ENCODE results near the gene PCBP1.
"Not testable (repeated sequence)": the region's sequence is repeated elsewhere in the genome, so short reads cannot be mapped to it uniquely, and the experiment has no call there.

The PCBP1 gene

GRCh38 chr2:70101174-70101573 lies 13.9 kb downstream of the PCBP1 start:
- DNase-seq, result no peak

- DNase-seq, result not testable (repeated sequence)
Observed at GRCh38 chr2:70101686-70102085, 14.4 kb downstream of the PCBP1 start.

GRCh38 chr2:70102323-70102905 lies 15.1 kb downstream of the PCBP1 start:
- not testable (repeated sequence) for DNase-seq

- DNase-seq, result no peak
Observed at GRCh38 chr2:70103531-70104061, 16.3 kb downstream of the PCBP1 start.

GRCh38 chr2:70104231-70105111 lies 17.2 kb downstream of the PCBP1 start:
- DNase-seq, result peak; percentile 69

- DNase-seq, result not testable (repeated sequence)
Observed at GRCh38 chr2:70106138-70106537, 18.9 kb downstream of the PCBP1 start.

- DNase-seq, result not testable (repeated sequence)
Observed at GRCh38 chr2:70110397-70110796, 23.1 kb downstream of the PCBP1 start.

- DNase-seq, result no peak
Observed at GRCh38 chr2:70111752-70112591, 24.7 kb downstream of the PCBP1 start.

GRCh38 chr2:70113359-70114070 lies 26.2 kb downstream of the PCBP1 start:
- DNase-seq, result no peak

- DNase-seq, result peak; percentile 28
Observed at GRCh38 chr2:70115646-70116442, 28.6 kb downstream of the PCBP1 start.

GRCh38 chr2:70116936-70117552 lies 29.8 kb downstream of the PCBP1 start:
- peak; percentile 47 for DNase-seq

GRCh38 chr2:70118798-70119454 lies 31.6 kb downstream of the PCBP1 start:
- DNase-seq, result peak; percentile 77

- DNase-seq, result no peak
Observed at GRCh38 chr2:70121627-70122372, 34.5 kb downstream of the PCBP1 start.

GRCh38 chr2:70122470-70122869 lies 35.2 kb downstream of the PCBP1 start:
- no peak for DNase-seq

- no peak for DNase-seq
Observed at GRCh38 chr2:70123051-70123828, 36.0 kb downstream of the PCBP1 start.

- DNase-seq, result no peak
Observed at GRCh38 chr2:70123829-70124116, 36.5 kb downstream of the PCBP1 start.

GRCh38 chr2:70124983-70125480 lies 37.8 kb downstream of the PCBP1 start:
- peak; percentile 62 for DNase-seq

- no peak for DNase-seq
Observed at GRCh38 chr2:70125498-70125898, 38.2 kb downstream of the PCBP1 start.

- no peak for DNase-seq
Observed at GRCh38 chr2:70126413-70126812, 39.1 kb downstream of the PCBP1 start.

Measured in midbrain (tissue), 1 donor.